Measurements from ENCODE around the gene TBL1X. TPM values are rescaled to one million over a fixed set of nuclear protein-coding genes. Genes with fewer than 3 reads are reported as not detected.

TBL1X gene
- total RNA-seq, 1 experiment from 2014 or later: 15.7 TPM

DNA sequence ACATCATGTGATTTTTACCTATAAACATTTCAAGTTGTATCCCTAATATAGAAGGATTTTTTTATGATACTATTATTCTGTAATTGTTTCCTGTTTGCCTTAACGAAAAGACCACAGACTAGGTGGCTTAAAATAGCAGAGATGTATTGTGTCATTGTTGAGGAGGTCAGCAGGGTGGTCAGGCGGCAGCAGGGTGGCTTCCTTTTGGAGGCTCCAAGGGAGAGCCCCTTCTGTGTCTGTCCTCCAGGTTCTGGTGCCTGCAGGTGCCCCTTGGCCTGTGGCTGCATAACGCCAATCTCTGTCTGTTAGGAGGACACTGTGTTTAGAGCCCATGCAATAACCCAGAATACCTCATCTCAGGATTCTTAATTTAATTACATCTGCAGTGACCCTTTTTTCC, 118.1 kb downstream of the TBL1X start:
- DNase-seq (ENCODE audit: low spot score): no peak

DNA sequence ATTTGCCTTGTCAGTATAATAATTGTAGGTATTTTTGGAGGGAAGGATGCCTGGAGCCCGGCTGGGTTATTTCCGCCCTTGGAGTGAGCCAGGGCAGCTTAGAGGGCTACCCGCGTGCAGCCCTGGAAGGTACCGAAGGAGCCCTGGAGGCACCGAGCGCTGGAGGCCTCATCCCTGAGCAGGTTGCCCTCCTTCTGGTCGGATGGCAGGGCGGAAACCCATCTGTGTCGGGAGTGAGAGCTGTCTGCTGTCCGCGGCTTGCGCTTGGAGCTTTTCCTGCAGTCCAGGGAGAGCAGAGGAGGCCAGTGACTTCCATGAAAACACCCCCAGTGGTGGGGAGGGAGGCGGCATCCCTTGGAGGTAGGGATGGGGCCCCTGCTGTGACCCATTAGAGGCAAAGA, 122.1 kb downstream of the TBL1X start:
- DNase-seq (ENCODE audit: low spot score): no peak

DNA sequence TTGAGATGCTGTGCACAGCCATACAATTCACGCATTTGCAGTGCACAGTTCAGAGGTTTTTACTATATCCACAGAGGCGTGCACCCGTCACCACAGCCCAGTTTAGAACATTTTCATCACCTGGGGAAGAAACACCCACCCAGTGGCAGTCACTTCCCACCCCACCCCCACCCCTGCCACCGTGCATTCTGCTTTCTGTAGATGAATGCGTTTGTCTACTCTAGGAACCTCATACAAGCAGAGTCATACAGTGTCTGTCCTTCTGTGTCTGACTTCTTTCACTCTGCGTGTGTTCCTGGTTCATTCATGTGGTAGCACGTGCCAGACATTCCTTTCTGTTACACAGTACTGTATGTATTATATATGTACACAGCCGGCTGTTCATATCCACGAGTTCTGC, 122.8 kb downstream of the TBL1X start:
- DNase-seq (ENCODE audit: low spot score): no peak

DNA sequence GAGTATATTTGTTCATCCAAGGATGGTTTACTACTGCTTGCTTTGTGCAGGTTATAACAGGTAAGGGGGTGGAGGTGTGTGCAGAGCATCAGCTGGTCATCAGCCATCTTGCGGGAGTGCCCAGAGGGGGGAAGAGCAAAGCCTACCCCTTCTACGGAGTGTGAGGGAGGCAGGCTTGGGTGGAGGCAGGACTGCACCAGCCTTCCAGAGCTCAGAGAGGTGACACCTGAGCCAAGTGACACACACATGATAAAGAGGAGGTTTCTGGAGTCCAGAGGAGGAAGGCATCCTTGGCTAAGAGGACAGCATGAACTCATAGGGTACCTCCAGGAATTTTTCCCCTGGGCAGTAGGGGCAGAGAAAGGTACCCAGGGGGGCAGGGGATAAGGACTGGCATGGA, 126.6 kb downstream of the TBL1X start:
- DNase-seq (ENCODE audit: low spot score): no peak

GRCh38 chrX:9593756-9594155, 128.9 kb downstream of the TBL1X start:
- DNase-seq (ENCODE audit: low spot score): no peak

DNA sequence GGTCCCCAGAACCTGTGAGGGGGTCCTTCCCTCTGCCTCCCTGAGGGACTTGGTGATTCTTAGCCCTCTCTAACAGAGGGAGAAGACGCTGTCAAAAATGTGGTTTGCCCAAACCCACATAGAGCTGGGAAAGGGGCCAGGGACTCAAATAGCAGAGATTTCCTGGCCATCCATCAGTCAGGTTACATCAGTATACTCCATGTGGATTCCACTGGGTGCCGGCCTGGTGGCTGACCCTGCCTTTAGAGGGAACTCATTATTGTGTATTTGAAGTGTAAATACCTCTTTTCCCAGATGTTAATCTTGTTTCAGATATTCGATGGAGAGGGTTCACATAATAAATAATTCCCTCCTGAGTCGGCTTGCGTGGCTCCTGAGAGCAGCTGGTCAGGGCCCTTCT, 130.3 kb downstream of the TBL1X start:
- DNase-seq (ENCODE audit: low spot score): peak; percentile 49

DNA sequence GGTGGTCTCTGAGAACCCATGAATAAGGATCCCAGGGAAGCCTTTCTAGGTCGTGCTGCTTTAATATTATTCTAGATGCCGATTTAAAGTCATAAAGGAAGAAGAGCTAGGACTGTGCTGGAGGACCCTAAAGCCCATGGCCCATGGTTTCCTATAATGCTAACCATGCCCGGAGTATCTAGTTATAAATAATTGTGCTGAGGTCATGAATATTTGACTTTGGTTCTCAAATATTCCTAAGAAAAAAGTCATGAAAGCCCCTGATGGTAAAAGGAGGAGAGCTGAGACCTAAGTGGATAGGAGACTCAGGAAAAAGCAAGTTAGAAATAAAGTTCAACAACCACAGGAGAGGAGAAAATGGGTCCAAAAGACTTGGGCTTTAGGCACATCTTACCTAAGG, 132.0 kb downstream of the TBL1X start:
- DNase-seq (ENCODE audit: low spot score): no peak

DNA sequence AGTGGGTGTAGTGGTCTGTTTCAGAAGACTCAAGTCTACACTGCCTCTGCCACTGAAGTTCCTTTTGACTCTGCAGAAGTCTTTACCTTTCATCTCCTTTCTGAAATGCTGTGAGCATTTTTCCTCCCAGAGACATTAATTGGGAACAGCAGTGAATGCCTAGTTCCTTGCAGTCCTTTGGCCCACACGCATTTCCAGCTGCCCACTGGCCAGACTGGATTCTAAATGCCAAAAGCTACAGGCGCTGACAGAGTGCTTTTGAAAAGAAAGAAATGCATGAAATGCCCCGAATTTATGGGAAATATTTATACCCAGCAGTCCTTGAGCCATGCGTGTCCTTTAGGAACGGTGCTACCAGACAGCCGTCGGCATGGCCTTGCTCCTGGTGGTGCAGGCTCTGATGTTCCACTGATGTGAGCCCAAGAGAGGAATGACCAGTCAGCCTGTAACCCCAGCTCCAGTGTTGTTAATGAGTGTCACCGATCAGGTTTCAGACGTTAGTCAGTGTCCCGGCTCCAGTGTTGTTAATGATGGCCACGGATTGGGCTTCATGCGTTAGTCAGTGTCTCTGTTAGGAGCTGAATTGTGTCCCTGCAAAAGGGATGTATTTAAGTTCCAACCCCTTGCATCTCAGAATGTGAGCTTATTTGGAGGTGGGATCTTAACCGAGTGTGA, 132.6 kb downstream of the TBL1X start:
- no peak for DNase-seq (ENCODE audit: low spot score)

GRCh38 chrX:9598344-9598743, 133.5 kb downstream of the TBL1X start:
- DNase-seq (ENCODE audit: low spot score): no peak

- no peak for DNase-seq (ENCODE audit: low spot score)
Measured at GRCh38 chrX:9604111-9604907, 139.5 kb downstream of the TBL1X start.

- DNase-seq (ENCODE audit: low spot score): no peak
Measured at GRCh38 chrX:9604908-9605306, 140.0 kb downstream of the TBL1X start.

DNA sequence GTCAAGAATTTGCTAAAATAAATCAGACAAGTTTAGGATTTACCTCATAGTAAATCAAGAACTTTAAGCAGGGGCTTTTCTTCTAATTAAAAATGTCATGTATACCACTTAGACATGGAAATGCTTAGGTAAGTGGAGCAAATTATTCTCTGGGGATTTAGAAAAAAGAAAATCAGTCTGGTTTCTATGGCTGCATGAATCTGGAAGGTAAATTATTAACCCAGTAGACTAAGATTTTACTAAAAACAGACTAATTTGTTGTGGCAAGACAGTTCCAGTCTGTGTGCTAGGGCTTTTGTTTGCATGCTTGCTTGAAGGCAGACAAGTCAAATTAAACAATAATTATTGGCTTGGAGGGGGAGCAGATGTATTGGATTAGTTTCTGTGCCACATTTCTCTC, 140.6 kb downstream of the TBL1X start:
- DNase-seq (ENCODE audit: low spot score): no peak

GRCh38 chrX:9606971-9607370, 142.1 kb downstream of the TBL1X start:
- DNase-seq (ENCODE audit: low spot score): no peak

DNA sequence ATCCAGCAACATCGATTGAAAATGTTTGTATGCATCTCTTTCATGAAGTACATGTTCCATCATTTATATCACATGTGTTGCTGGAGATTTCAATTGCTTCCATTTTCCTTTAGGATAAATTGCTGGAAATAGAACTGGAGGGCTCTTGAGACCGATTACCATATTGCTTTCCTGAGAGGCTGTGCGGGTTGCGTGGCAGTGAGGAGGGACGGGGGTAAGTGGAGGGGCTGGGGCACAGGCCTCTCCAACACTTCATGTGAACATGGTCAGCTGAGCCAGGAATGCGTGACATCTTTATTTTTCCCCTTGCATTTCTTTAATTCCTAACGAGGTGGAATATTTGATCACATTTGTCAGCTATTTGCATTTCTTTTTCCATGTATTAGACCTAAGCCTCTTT, 144.6 kb downstream of the TBL1X start:
- no peak for DNase-seq (ENCODE audit: low spot score)

- no peak for DNase-seq (ENCODE audit: low spot score)
Measured at GRCh38 chrX:9609987-9610386, 145.1 kb downstream of the TBL1X start.

DNA sequence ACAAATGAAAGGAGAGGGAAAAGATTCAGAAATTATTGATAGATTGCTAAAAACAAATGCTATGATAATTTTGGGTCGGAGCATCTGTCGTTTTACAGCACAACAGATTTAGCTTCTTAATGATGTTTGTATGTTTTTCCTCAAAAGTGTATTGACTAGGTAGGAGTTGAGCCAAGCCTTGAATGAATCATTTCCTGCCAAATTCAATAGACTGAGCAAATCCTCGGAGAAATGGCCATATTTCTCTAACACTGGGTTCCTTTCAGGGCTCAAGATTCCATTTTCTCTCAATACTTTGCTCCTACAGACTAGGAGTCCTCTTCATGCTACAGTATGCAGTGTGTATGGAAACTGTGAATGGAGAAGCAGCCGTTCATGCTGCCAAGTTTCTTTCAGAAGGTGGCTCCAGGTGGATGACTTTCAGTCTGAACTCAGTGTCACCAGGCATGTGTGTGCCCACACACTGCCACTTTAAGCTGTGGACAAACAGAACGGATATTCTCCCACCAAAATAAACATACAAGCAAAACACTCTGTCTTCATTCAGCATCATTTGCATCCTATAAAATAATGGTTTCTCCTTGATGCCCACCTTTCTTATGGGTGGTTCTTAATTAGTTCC, 146.0 kb downstream of the TBL1X start:
- no peak for DNase-seq (ENCODE audit: low spot score)

DNA sequence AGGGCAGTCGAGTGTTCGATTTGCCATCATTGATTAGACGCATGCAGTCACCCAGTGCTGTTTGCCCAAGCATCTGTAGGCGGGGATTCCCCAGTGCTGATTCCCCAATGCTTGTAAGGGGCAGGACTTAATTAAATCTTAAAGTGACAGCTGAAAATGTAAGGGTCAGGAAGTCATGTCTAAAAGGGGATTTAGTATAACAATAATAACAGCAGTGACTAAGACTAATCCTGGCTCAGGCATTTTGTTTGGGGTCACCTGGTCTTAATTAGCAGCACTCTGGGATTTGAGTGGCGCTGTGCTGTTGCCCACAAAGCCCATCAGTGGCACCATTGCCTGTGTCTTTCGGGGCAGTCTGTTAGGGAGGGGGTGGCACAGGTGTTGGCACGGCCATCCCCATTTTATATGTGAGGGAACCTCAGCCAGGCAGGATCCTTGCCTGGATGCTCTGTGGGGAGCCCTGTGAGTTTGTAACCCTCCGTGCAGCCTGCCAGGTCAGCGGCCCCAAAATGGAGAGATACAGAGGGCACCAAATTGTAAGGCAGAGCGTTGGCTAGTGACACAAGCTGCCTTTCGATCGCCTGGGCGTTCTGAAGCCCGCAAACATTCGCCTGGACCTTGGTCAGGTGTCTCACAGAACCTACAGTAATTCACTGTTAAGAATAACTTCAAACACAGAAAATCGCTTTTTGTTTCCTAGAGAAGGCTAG, 146.7 kb downstream of the TBL1X start:
- no peak for DNase-seq (ENCODE audit: low spot score)

- no peak for DNase-seq (ENCODE audit: low spot score)
Measured at GRCh38 chrX:9612146-9612505, 147.3 kb downstream of the TBL1X start.

- DNase-seq (ENCODE audit: low spot score): no peak
Measured at GRCh38 chrX:9614016-9614415, 149.2 kb downstream of the TBL1X start.

DNA sequence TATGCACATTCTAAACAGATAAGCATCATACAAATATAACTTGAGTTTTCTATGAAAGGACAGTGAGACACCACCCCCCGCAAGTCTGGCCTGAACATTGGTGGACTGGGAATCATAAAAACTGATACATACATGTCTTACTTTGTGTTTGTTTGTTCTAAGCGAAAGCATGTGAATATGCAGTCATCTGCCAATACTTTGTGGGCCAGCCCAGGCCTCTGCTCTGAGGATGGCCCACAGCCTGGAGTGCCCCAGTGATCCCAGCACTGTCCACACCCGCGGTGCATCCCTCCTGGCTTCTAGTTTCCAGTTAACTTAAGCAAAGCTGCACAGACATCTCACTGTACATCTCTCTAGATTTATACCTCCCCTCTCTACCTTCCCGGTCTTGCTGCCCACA, 154.3 kb downstream of the TBL1X start:
- no peak for DNase-seq (ENCODE audit: low spot score)

DNA sequence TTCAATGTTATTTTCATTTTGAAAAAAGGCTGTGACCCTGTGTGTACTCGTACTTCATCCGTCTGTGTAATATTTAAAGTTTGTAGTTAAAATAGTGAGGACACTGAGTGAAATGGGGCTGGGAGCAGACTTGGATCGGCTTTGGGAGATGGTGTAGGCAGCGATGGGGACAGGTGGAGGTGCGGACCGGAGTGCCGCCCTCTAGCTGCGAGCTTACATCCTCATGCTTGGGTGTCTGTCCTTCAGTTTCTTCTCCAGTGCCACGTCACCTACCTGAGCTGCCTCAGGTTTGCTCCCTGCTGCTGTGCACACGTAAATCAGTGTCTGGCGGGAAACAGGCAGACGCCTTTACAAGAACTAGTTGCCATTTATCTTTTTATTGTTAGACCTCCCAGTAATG, 154.7 kb downstream of the TBL1X start:
- DNase-seq (ENCODE audit: low spot score): no peak

DNA sequence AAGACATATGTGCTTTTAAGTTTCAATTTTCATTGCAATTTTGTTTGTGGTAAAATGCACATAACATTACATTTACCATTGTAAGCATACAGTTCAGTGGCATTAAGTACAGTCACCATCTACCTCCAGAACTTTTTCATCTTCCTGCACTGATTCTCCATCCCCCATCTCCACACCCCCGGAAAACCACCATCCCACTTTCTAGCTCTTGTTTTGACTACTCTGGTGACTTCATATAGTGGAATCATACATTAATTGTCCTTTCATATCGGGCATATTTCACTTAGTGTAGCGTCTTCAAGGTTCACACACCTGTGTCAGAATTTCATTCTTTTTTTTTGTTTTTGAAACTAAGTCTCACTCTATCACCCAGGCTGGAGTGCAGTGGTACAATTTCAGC, 157.3 kb downstream of the TBL1X start:
- no peak for DNase-seq (ENCODE audit: low spot score)

DNA sequence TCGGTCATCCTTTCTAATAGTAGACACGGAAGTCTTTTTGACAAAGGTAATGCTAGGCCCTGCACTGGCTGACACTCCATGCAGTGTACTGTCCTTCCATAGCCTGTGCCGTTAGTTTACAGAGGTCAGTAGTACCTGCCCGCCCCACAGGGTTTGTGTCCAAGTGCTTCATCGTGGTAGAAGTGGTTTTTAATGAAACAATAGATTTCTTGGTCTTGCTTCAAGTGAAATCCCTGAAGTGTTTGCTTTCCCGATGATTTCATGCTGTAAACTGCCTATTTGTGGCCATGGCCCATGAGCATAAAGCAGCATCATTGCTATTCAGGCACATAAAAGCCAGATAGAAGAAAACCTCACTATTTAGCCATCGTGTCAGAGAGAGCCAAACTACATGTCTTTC, 161.5 kb downstream of the TBL1X start:
- no peak for DNase-seq (ENCODE audit: low spot score)
